ENCODE results near the gene RAP1GAP. TPM values are rescaled to one million over a fixed set of nuclear protein-coding genes. Genes with fewer than 3 reads are reported as not detected.

Gene RAP1GAP
- total and polyA plus RNA-seq, 9 of the 15 experiments (the other 6 are each of a cell fraction or from before 2014, with no cell fraction given): 0.29 to 30.2 (median 19.2) TPM

- ChIA-PET POLR2A (interaction anchor here (0.6 to 1.3 kb wide), 5 partner anchors 8 to 1265 kb away, joined by 3 to 4 read pairs (median 3); no protein-coding TSS in a partner anchor), CTCF (ENCODE audit: low intra/inter-chr PET ratio) (interaction anchor here (0.6 to 1.6 kb wide), 5 partner anchors 35 to 225 kb away, joined by 3 to 10 read pairs (median 5); partner anchors contain the start of gene ALPL)
- peaks cover 6 to 58% of the 10 kb centered on the region in 2 experiments; a peak in 3 of 5 replicates for H3K4me1 ChIP-seq (replicated peaks in 1 of 2; ENCODE audit: control insufficient read depth in 2 of 2, insufficient read depth in 2 of 2, low read length in 2 of 2)
- intact Hi-C loops (cut with micrococcal nuclease): loop anchor here (1.0 to 10.0 kb wide), 3 partner anchors 64 to 225 kb away; no protein-coding TSS in a partner anchor
- no peak overlapping the region for H3K9ac ChIP-seq (ENCODE audit: insufficient read depth in 1 of 2, low read depth in 2 of 2, low read length in 2 of 2)
- no peaks in the 10 kb centered on the region for H3K9me3 ChIP-seq (replicated peaks; ENCODE audit: control insufficient read depth, insufficient read depth, low read depth, low read length)
- peaks cover 10% of the 10 kb centered on the region for H4K20me1 ChIP-seq (replicated peaks; ENCODE audit: control insufficient read depth, insufficient read depth, low read length)
- 0 out of 5 replicates have a peak, but pooled peaks cover 0 to 7% of the 10 kb centered on the region in 2 experiments for H3K27me3 ChIP-seq (ENCODE audit: control insufficient read depth in 2 of 2, insufficient read depth in 2 of 2, low read length in 2 of 2)
- WGBS (ENCODE audit: insufficient coverage, low coverage, missing lambda C conversion rate): 49% methylated on average over 25 of the region's 26 CpGs
- H3K27ac ChIP-seq (ENCODE audit: extremely low read depth, low read depth, low read length): no peak overlapping the region
- in situ Hi-C loops (cut with MboI): no loop called here
- H3K4me2 ChIP-seq (ENCODE audit: insufficient read depth, low read length): no peak overlapping the region
- FAIRE-seq (peak; percentile 83), DNase-seq (ENCODE audit: extremely low read depth in 1 of 4, low spot score in 3 of 4) (peak; percentile 81 to 87 (median 83)), ATAC-seq (peak; percentile 83)
- H3K4me3 ChIP-seq: no peak overlapping the region
- H2AFZ ChIP-seq (ENCODE audit: low read depth, low read length): no peak overlapping the region
- no peaks in the 10 kb centered on the region for H3K79me2 ChIP-seq (ENCODE audit: control insufficient read depth, insufficient read depth, low read length)
- no peaks in the 10 kb centered on the region for H3K9me1 ChIP-seq (ENCODE audit: control insufficient read depth, insufficient read depth, low read length)
- H3K36me3 ChIP-seq (ENCODE audit: control insufficient read depth, insufficient read depth, low read length): peaks cover 20% of the 10 kb centered on the region
- no TSS peak for BruUV-seq (replicated peaks)
- TF ChIP-seq NFIC (IDR thresholded peaks at IDR 0.05) (0 out of 2 replicates have a peak, but pooled peaks have one; percentile 17), ZMIZ1 (IDR thresholded peaks at IDR 0.05; ENCODE audit: low read depth in 2 of 2, low read length in 2 of 2) (no peak), ZBTB33 (CRISPR knock-in tag; IDR thresholded peaks at IDR 0.05) (peak; percentile 48; the same call in 1 of the 2 replicates), CTCFL (IDR thresholded peaks at IDR 0.05; ENCODE audit: borderline replicate concordance, insufficient read depth, low read depth, low read length, poor library complexity, severe bottlenecking) (peak; percentile 13), CC2D1A (IDR thresholded peaks at IDR 0.05) (peak; percentile 68), RB1 (IDR thresholded peaks at IDR 0.05; ENCODE audit: low read depth) (peak; percentile 45; the same call in 1 of the 2 replicates), THAP7 (CRISPR knock-in tag; IDR thresholded peaks at IDR 0.05) (0 out of 2 replicates have a peak, but pooled peaks have one; percentile 14), ZNF561 (CRISPR knock-in tag; conservative IDR thresholded peaks at IDR 0.05) (no peak)
Observed at GRCh38 chr1:21594935-21595897, 73.9 kb downstream of the RAP1GAP start.

Data from K562 (cell line).